HL-60 (cell line): ENCODE data around the gene SLC13A2.

Source experiments
- DNase-seq, 2 experiments: peaks; one replicate each; pipeline ENCODE4 v3.0.0-alpha.2; 2010 to 2020; ENCODE audit warnings: low read depth in 1 of 2, low spot score in 1 of 2
- H3K27ac ChIP-seq: fragments of 250-450 bp; sonication (Bioruptor Pico); replicated peaks from 2 replicates; pipeline ENCODE4 v1.5.1; 2020; ENCODE audit warnings: mild to moderate bottlenecking, moderate library complexity
- H3K27me3 ChIP-seq: fragments of 250-450 bp; sonication (Bioruptor Pico); 2 replicates; pipeline ENCODE4 v1.5.1; 2021; ENCODE audit warnings: mild to moderate bottlenecking, moderate library complexity; ENCODE audit not compliant: insufficient read depth, poor library complexity, severe bottlenecking
- H3K4me3 ChIP-seq: replicated peaks from 2 replicates; pipeline ENCODE4 v1.5.1; 2011; ENCODE audit warnings: mild to moderate bottlenecking, control low read depth, low read length; ENCODE audit not compliant: insufficient read depth
- GABPA ChIP-seq: IDR thresholded peaks from 2 replicates; pipeline ENCODE4 v1.6.1; 2012; ENCODE audit warnings: low read depth
- POLR2AphosphoS5 ChIP-seq: IDR thresholded peaks from 2 replicates; pipeline ENCODE4 v1.6.1; 2012; ENCODE audit warnings: low read depth
- SPI1 ChIP-seq: IDR thresholded peaks from 2 replicates; pipeline ENCODE4 v1.6.1; 2012; ENCODE audit warnings: low read depth, mild to moderate bottlenecking, borderline replicate concordance
- TF ChIP-seq, protein P1 (sequence below): IDR thresholded peaks from 2 replicates; pipeline ENCODE4 v1.6.1; 2012; ENCODE audit warnings: low read depth; ENCODE audit not compliant: insufficient replicate concordance
- TF ChIP-seq, protein P2 (sequence below): IDR thresholded peaks from one replicate; pipeline ENCODE4 v1.5.1; 2011; ENCODE audit warnings: low read length, control low read depth, inconsistent platforms; ENCODE audit not compliant: insufficient read depth

Gene SLC13A2

DNA sequence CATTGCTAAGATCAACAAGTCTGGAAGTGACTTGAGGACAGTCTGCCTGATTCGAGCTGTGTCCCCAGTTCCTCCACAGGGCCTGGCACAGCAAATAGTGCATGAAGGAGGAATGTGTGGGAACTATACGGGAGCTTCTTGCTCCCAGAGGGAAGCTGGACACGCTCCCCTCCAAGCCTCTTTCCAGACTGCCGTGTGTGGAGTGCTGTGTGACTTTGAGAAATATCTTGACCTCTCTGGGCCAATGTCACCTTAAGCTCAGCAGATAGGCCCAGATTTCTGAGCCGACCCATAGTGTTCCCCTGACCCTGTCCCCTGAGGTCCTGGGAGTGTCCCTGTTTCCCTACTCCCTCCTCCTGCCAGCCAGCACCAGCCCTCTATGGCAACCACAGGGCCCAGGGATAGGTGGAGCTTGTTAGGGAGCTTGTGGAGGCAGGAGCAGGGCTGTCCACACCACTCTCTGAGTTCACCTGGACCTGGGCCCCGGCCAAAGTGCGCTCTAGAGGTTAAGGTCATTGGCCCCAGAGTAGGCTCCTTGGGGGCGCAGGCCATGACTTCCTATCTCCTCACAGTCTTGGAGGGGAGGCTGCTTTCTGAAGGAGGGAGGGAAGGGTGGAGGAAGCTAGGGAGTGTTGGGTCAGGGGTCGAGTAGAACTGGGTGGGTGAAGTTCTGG lies 26.4 kb downstream of the SLC13A2 start:
- Histone ChIP-seq H3K27me3 (peaks cover 5% of the 10 kb centered on the region), H3K4me3 (no peak overlapping the region), H3K27ac (no peak overlapping the region)
- TF ChIP-seq, protein P1, sequence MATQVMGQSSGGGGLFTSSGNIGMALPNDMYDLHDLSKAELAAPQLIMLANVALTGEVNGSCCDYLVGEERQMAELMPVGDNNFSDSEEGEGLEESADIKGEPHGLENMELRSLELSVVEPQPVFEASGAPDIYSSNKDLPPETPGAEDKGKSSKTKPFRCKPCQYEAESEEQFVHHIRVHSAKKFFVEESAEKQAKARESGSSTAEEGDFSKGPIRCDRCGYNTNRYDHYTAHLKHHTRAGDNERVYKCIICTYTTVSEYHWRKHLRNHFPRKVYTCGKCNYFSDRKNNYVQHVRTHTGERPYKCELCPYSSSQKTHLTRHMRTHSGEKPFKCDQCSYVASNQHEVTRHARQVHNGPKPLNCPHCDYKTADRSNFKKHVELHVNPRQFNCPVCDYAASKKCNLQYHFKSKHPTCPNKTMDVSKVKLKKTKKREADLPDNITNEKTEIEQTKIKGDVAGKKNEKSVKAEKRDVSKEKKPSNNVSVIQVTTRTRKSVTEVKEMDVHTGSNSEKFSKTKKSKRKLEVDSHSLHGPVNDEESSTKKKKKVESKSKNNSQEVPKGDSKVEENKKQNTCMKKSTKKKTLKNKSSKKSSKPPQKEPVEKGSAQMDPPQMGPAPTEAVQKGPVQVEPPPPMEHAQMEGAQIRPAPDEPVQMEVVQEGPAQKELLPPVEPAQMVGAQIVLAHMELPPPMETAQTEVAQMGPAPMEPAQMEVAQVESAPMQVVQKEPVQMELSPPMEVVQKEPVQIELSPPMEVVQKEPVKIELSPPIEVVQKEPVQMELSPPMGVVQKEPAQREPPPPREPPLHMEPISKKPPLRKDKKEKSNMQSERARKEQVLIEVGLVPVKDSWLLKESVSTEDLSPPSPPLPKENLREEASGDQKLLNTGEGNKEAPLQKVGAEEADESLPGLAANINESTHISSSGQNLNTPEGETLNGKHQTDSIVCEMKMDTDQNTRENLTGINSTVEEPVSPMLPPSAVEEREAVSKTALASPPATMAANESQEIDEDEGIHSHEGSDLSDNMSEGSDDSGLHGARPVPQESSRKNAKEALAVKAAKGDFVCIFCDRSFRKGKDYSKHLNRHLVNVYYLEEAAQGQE, result no peak
- TF ChIP-seq POLR2AphosphoS5 (no peak), GABPA (no peak), SPI1 (no peak)
- TF ChIP-seq, protein P2, sequence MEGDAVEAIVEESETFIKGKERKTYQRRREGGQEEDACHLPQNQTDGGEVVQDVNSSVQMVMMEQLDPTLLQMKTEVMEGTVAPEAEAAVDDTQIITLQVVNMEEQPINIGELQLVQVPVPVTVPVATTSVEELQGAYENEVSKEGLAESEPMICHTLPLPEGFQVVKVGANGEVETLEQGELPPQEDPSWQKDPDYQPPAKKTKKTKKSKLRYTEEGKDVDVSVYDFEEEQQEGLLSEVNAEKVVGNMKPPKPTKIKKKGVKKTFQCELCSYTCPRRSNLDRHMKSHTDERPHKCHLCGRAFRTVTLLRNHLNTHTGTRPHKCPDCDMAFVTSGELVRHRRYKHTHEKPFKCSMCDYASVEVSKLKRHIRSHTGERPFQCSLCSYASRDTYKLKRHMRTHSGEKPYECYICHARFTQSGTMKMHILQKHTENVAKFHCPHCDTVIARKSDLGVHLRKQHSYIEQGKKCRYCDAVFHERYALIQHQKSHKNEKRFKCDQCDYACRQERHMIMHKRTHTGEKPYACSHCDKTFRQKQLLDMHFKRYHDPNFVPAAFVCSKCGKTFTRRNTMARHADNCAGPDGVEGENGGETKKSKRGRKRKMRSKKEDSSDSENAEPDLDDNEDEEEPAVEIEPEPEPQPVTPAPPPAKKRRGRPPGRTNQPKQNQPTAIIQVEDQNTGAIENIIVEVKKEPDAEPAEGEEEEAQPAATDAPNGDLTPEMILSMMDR, result no peak
- DNase-seq, result no peak

- DNase-seq, result no peak
- Histone ChIP-seq H3K27me3 (peaks cover 5% of the 10 kb centered on the region), H3K4me3 (no peak overlapping the region), H3K27ac (no peak overlapping the region)
- no peak for TF ChIP-seq GABPA
These were observed 27.4 kb downstream of the SLC13A2 start for GRCh38 chr17:28500712-28501379.

DNA sequence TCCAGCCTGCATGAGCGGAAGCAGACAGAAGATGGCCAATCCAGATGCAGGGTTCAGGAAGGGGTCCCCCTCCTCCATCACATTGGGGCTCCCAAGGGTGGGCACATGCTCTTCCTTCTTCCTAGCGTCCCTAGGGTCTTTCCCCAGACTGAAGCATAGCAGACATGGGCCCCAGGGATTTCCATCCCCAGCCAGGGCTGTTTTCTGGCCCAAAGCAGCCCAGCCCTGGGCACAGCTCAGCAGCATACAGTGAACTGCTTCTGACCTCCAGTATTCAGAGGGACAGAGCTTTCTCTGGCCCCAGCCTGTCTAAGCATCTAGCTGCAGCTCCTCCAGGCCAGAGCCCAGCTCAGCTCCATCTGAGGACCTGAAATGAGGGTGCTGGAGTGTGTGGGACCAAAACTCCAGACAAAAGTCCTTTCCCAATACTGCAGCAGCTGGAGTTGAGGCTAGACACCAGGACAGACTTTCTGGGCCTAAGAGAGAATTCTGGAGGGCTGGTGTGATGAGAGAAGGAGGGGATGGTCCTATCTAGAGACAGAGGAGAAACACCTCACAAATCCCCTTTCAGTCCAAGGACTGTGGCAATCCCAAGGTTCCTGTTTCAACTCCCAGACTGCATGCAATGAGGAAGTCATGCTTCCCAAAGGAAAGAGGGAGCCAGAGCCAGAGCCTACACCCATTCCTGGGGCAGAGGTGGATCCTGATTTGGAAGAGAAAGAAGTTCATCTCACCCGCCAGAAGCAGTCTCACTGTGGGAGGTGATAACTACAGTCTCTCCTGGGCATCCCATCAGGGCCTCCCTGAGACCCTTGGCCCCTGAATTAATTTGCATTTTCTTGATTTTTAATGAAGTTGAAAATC lies 28.2 kb downstream of the SLC13A2 start:
- Histone ChIP-seq H3K27me3 (peaks cover 5% of the 10 kb centered on the region), H3K4me3 (no peak overlapping the region), H3K27ac (no peak overlapping the region)
- no peak for TF ChIP-seq SPI1
- TF ChIP-seq, protein P1, result no peak
- TF ChIP-seq POLR2AphosphoS5, result no peak
- TF ChIP-seq GABPA, result no peak
- no peak for DNase-seq

GRCh38 chr17:28503420-28503819 lies 30.0 kb downstream of the SLC13A2 start:
- Histone ChIP-seq H3K27ac (no peak overlapping the region), H3K4me3 (no peak overlapping the region), H3K27me3 (peaks cover 5% of the 10 kb centered on the region)
- no peak for DNase-seq
- TF ChIP-seq GABPA, result no peak
- no peak for TF ChIP-seq SPI1
- no peak for TF ChIP-seq POLR2AphosphoS5
- TF ChIP-seq, protein P2, result no peak
- TF ChIP-seq, protein P1, result no peak
